HL-60/S4 treated with phorbol 12-myristate 13-acetate at 8.2 ng/mL for 4 days and 3 days (cell line): ENCODE measurements around the gene OCA2.
"Not testable (repeated sequence)": the region's sequence is repeated elsewhere in the genome, so short reads cannot be mapped to it uniquely, and the experiment has no call there.

Source experiments
- in situ Hi-C: fragments of 300-500 bp; cut with MboI; formaldehyde crosslinking; loops from 2 replicates; pipeline ENCODE4 v1.15.0; 2022; ENCODE audit warnings: low sequenced_read_pairs

The OCA2 gene

DNA sequence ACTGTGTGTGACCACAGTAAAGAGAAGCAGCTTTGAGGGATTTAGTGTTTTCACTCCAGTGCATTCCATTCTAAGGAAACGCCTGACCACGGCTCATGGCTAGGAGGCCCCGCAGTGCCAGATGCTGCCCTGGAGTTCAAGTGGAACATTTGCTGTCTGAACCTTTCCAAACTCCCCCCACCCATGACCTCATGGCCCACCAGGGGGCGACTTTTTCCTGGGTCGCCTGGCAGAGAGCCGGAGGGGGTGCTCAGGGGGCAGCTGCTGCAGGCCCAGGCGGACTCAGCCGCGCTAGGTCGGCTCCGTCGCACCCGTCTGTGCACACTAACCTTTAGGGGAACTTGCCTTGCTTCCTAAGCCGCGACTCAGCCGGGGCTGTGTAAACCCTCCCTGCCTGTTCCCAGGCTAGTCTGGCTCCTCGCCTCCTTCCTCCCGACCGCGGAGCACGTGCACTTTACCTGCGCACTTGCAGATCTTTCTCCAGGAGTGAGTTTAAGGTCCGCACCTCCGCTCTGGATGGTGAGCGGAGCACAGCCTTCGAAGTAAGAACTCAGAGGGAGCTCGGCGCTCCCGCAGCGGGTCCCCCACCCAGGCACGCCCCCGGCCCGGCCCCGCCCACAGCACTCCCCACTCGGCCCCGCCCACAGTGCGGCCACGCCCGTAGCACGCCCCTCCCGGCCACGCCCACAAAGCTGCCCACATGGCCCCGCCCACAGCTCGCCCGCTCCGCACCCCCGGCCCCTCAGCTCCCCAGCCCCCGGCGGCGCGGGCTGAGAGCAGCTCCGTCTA lies at the start of gene OCA2:
OCA2 (minus strand) TSS at position 550 of the 789 bp plus-strand sequence. CDS start 17,441 bp downstream, outside the sequence.
- in situ Hi-C loops = no loop called here

DNA sequence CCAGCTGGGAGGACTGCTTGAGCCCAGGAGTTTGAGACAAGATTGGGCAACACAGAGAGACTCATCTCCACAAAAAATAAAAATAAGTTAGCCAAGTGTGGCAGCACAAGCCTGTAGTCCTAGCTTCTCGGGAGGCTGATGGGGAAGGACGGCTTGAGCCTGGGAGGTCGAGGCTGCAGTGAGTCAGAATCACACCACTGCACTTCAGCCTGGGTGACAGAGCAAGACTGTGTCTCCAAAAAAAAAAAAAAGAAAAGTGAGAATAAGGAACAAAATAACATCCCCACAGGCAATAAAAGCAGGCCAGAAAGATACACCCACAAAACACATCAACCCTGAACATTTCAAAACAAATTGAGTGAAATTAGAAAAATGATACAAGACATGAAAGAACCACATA lies 48.7 kb upstream of the OCA2 start:
- in situ Hi-C loops = no loop called here

- in situ Hi-C loops = not testable (repeated sequence)
Observed at GRCh38 chr15:28145419-28145818, 46.3 kb upstream of the OCA2 start.

DNA sequence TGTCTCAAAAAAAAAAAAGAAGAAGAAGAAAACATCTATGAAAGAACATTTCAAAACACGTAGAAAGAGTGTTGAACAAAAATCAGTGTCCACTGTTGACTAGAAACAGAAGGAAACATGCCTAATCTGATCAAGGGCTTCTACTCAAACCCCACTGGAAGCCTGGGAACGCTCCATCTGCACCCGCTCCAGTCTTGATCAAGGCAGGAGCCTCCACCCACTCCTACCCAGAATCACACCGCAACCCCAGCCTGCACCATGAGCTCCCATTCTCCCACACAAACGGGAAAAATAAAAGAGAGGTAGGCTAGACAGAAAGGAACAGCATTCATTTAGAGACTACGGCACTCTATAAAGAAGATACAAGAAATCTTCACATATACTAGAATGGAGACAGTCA lies 40.9 kb upstream of the OCA2 start:
- in situ Hi-C loops = no loop called here

DNA sequence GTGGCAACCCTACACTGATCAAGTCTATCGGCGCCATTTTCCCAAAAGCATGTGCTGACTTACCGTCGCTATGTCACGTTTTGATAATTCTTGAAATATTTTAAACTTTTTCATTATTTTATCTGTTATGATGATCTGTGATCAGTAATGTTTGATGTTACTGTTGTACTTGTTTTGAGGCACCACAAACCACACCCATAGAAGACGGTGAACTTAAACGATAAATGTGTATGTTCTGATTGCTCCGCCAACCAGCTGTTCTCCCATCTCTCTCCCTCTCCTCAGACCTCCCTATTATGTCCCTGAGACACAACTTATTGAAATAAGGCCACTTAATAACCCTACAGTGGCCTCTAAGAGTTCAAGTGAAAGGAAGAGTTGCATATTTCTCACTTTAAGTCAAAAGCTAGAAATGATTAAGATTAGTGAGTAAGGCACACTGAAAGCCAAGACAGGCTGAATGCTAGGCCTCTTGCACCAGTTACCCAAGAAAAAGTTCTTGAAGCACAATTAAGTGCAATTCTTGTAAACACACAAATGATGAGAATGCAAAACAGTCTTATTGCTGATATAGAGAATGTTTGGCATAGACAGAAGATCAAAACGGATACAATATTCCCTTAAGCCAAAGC lies 38.4 kb upstream of the OCA2 start:
- in situ Hi-C loops = not testable (repeated sequence)

DNA sequence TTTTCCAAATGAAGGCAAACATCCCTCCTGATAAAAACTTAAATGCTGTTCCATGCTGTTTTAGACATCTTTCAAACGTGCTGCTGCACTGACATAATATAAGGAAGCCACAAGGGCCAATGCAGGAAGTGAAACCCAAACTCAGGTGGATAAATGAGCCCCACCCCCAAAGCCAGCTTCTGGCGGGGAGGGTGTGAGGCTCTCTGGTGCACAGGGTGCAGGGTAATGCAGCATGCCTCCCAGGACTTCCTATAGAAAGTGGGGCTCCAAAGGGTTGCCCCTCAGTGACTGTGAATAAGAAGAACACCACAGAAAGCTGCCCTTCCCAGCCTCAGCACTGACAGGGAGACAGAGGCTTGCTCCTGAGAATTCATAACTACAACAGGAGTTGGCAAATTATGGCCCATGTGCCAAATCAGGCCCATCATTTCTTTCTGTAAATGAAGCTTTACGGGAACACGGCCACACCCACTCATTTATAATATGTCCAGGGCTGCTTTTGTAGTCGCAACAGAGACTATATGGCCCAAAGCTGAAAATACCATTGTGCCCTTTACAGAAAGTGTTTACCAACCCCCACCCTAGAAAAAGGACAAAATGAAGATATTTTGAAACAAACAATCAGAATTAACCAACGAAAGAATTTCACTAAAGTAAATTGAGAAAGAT lies 37.3 kb upstream of the OCA2 start:
- in situ Hi-C loops = not testable (repeated sequence)

DNA sequence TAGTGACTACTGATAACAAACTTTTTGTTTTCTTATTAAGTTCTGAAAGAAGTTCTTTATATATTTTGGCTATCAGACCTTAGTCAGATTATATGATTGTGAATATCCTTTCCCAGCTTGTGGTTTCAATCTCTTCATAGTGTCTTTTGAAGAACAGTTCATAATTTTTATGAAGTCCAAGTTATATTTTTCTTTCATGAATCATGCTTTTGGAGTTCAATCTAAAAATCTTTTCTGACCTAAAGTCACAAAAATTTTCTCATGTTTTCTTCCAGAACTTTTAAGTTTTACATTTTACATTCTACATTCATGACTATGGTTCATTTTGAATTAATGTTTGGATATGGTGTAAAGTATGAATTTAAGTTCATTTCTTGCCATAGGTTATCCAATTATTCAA lies 34.2 kb upstream of the OCA2 start:
- in situ Hi-C loops = no loop called here

DNA sequence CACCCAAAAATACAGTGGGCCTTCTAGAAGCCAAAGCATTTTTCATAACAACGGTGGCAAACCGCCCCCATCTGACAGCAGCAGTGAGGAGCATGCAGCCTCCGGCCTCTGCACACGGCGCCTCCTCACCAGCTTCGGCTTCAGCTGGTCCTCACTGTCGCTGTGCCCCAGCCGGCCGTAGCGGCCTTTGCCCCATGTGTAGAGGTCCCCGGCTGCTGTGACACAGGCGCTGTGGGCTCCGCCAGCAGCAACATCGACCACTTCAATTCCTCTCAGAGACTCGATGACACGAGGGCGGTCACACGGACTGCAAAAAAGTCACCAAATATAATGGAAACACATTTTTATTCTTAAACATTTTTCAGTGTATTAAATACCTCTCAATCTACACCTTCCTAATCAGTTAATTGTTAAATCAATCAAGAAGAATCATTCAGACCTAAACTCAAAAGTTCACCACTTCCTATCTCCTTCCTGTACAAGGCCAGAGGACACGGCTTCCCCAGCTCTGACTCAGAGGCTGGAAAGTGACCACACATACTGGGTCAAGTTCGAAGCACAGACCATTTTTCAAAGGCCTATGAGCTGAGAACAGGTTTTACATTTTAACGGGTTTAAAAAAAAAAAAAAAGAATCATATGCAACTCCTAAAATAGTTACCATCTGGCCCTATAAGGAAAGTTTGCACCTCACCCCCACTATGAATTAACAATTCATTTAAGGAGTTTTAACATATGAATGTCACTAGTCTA lies 33.6 kb upstream of the OCA2 start:
- in situ Hi-C loops = no loop called here

DNA sequence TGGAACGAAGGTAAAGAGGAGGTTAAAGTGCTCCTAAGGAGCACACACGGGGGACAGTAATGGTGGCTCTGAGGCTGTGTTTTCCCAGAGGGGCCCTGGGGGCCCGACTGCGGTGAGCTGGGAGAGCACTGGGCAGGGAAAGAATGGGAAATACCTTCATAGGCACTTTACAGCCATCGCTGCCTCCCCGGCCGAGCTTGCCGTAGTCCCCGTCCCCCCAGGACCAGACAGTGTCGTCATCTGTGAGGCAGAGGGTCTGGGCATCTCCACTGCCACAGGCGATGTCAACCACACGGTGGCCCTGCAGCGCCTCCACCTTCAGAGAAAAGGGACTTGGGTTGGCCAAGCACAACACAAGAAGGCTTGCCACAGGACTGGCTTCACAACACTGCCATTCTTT lies 32.8 kb upstream of the OCA2 start:
- in situ Hi-C loops = no loop called here

- in situ Hi-C loops = no loop called here
Observed at GRCh38 chr15:28131400-28131799, 32.3 kb upstream of the OCA2 start.

DNA sequence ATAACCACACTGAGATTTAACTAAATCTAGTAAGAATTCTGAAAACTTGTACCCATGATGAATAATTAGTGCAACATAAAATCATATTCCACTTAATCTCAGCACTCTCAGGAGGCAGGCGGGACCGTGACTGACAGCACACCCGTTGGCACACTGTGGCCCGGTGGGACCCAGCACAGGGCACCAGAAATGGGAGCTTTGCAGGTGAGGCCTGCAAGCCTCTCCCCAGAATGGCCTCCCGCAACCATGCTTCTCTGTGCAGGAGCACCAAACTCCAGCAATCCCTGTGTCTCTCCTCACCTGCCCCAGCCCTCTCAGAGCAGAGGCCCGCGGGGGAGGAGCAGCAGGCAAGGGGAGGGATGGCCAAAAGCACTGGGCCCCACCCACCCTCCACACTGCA lies 31.5 kb upstream of the OCA2 start:
- in situ Hi-C loops = no loop called here

DNA sequence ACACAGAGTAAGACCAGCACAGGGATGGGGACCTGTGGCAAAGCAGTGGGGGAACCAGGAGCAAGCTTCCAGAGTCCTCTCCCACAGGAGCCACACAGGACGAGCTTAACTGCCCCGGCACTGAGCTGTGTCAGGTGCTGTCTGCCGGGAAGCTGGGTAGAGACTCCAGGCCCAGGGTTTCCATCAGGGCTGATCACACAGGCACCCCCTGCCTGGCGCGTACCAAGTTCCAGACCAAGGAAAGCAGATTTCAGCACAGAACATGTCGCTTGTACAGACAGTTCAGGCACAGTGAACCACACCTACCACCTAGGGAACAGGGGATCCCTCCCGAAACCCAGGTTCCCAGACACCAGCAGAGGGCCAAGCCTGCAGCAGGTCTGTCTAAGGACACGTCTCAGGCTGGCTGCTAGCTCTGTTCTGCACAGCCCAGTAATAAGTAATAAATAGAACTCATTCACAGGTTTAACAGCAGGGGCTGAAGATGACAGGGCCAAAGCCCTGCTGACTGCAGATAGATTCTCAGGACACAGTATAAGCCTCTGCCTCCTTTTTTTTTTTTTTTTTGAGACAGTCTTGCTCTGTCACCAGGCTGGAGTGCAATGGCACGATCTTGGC lies 30.2 kb upstream of the OCA2 start:
- in situ Hi-C loops = no loop called here

- in situ Hi-C loops = no loop called here
Observed at GRCh38 chr15:28128031-28128430, 28.9 kb upstream of the OCA2 start.

GRCh38 chr15:28127036-28127435 lies 27.9 kb upstream of the OCA2 start:
- in situ Hi-C loops = no loop called here

DNA sequence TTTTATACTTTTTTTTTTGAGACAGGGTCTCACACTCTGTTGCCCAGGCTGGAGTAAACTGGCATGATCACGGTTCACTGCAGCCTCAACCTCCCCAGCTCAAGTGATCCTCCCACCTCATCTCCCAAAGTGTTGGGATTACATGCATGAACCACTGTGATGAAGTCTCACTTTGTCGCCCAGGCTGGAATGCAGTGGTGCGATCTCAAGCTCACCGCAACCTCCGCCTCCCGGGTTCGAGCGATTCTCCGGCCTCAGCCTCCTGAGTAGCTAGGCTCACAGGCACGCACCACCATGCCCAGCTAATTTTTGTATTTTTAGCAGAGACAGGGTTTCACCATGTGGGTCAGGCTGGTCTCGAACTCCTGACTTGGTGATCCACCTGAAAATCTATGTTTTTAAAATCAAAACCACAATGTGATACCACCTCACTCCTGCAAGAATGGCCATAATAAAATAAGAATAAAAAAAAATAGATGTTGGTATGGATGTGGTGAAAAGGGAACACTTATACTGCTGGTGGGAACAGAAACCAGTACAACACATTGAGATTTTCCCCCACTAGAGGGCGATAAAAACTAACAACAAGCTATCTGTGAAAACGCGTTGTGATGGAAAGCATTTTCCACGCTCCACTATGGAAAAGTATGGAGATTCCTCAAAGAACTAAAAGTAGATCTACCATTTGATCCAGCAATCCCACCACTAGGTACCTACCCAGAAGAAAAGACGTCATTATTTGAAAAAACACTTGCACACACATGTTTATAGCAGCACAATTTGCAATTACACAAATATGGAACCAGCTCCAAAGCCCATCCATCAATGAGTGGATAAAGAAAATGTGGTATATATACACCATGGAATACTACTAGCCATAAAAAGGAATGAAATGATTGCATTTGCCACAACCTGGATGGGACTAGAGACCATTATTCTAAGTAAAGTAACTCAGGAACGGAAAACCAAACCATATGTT lies 26.8 kb upstream of the OCA2 start:
- in situ Hi-C loops = no loop called here

DNA sequence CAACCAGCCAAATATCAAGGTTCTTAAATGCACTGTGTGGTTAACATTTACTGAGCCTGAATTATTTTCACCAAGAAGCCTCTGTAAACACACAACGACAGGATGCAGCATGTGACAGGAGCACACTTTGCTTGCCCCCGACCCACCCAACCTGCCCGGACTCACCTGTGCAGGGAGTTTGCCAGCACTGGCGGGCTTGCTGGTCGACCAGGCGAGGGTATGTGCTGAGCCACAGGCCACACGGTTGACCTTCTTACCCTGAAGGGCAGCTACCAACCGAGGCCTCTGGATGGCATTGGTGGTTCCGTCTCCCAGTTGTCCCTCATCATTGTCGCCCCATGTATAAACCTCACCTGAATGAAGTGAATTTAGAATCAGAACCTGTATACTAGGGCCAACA lies 25.7 kb upstream of the OCA2 start:
- in situ Hi-C loops = no loop called here

GRCh38 chr15:28123408-28124023 lies 24.4 kb upstream of the OCA2 start:
- in situ Hi-C loops = no loop called here

GRCh38 chr15:28122038-28122949 lies 23.2 kb upstream of the OCA2 start:
- in situ Hi-C loops = no loop called here
